ENCODE measurements around the gene PCDH7. TPM values are rescaled to one million over a fixed set of nuclear protein-coding genes. Genes with fewer than 3 reads are reported as not detected.

The PCDH7 gene
- total RNA-seq, 4 donors from 2014 or later, result 12.6 to 55.0 (median 40.0) TPM

DNA sequence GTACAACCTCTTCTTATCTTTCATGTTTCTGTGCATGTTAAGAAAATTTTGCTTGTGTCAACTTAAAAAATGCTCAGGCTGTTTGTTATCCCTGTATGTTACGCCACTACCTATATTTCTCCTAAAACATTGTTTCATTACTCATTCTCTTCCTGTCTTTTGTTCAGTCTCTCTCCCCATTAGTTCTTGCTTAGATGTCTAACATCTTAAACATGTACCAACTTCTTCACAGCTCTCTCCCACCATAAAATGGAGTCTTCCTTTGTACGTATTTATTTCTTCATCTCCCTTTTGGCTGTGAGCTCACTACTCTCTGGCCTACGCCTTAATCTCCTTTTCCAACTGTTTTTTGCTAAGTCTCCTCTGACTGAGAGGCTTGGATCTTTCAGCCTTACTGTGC lies 36.4 kb downstream of the PCDH7 start:
- WGBS, 2 donors, result 96 to 97% methylated on average over 3 of the region's 3 CpGs
- H3K9me3 ChIP-seq, result no peaks in the 10 kb centered on the region
- intact Hi-C loops (cut with DNase I), result no loop called here

DNA sequence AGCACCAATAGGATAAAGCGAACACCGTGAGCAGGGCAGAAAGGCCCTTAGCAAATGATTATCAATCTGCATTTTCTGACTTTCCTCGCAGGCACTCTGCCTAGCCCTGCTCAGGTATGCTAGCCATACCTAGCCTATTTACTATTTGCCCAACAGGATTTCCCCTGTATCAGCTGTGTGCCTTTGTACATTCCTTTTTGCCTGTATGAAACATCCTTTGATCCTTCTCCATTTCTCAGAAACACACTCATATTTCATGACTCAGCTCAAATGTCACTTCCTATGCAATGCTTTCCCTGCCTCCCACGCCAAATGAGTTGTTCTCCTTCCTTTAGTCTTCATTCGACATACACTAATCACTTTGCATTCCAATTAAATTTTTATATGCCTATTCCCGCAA lies 37.2 kb downstream of the PCDH7 start:
- TF ChIP-seq, protein P1, sequence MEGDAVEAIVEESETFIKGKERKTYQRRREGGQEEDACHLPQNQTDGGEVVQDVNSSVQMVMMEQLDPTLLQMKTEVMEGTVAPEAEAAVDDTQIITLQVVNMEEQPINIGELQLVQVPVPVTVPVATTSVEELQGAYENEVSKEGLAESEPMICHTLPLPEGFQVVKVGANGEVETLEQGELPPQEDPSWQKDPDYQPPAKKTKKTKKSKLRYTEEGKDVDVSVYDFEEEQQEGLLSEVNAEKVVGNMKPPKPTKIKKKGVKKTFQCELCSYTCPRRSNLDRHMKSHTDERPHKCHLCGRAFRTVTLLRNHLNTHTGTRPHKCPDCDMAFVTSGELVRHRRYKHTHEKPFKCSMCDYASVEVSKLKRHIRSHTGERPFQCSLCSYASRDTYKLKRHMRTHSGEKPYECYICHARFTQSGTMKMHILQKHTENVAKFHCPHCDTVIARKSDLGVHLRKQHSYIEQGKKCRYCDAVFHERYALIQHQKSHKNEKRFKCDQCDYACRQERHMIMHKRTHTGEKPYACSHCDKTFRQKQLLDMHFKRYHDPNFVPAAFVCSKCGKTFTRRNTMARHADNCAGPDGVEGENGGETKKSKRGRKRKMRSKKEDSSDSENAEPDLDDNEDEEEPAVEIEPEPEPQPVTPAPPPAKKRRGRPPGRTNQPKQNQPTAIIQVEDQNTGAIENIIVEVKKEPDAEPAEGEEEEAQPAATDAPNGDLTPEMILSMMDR (IDR thresholded peaks at IDR 0.05), result no peak
- no peak for TF ChIP-seq POLR2A (IDR thresholded peaks at IDR 0.05)
- Histone ChIP-seq H3K36me3 (no peaks in the 10 kb centered on the region), H3K4me1 (peaks cover 7 to 9% of the 10 kb centered on the region in 2 donors), H3K27ac (no peak overlapping the region), H3K27me3 (no peaks in the 10 kb centered on the region), H3K4me3 (replicated peaks in 1 of 3) (no peak overlapping the region), H3K9me3 (no peaks in the 10 kb centered on the region)
- WGBS, 2 donors, result 87 to 94% methylated on average over 6 of the region's 6 CpGs
- no peak for DNase-seq
- intact Hi-C loops (cut with DNase I), result no loop called here

More for the DNA sequence above, 36.4 kb downstream of the PCDH7 start:
- peaks cover 5 to 9% of the 10 kb centered on the region in 2 donors for H3K4me1 ChIP-seq
- H3K36me3 ChIP-seq, result no peaks in the 10 kb centered on the region
- H3K27ac ChIP-seq, result no peak overlapping the region
- no peak overlapping the region for H3K4me3 ChIP-seq (replicated peaks in 1 of 3)
- DNase-seq, result no peak
- no peaks in the 10 kb centered on the region for H3K27me3 ChIP-seq
- TF ChIP-seq, protein P1 (IDR thresholded peaks at IDR 0.05), result no peak
- no peak for TF ChIP-seq POLR2A (IDR thresholded peaks at IDR 0.05)

DNA sequence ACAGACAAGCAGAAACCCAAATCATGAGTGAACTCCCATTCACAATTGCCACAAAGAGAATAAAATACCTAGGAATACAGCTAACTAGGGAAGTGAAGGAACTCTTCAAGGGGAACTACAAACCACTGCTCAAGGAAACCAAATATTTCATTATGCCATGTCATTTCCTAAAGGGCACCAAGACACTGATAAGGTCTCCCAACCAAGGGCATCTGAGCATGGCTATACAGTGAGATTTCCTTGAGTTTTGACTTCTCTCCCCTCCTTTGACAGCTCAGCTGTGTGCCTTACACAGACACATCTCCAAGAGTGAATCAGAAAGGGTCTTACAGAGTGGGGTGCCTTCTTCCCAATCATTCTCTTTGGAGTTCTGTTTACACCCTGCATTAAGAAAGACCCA lies 40.4 kb downstream of the PCDH7 start:
- intact Hi-C loops (cut with DNase I), result no loop called here
- H3K4me1 ChIP-seq, result peaks cover 9 to 11% of the 10 kb centered on the region in 2 donors
- peak overlapping the region in 2 of 3 donors; percentile 8 to 16 for H3K27ac ChIP-seq

DNA sequence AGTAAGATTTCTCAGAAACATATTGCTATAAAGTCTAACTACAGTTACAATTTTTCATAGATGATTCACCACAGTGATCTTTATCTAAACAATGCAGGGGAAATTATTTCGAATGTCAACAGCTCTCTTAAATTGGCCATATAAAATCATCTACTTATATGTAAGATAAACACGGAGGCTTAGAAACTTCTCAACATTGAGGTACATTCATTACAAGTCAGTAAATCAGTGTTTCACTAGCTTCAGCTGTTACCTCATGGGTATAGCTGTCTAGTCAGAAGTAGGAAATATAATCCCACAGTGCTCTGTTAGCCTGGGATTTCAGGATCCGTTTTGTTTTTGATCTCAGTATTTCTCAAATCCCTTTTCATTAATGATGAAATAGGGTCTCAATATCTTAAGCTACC lies 43.2 kb downstream of the PCDH7 start:
- DNase-seq, result no peak
- Histone ChIP-seq H3K27ac (no peak overlapping the region), H3K36me3 (no peaks in the 10 kb centered on the region), H3K4me1 (peaks cover 9 to 11% of the 10 kb centered on the region in 2 donors), H3K9me3 (no peaks in the 10 kb centered on the region), H3K4me3 (replicated peaks in 1 of 3) (no peak overlapping the region), H3K27me3 (no peaks in the 10 kb centered on the region)
- TF ChIP-seq, protein P1 (IDR thresholded peaks at IDR 0.05), result no peak
- no peak for TF ChIP-seq POLR2A (IDR thresholded peaks at IDR 0.05)
- intact Hi-C loops (cut with DNase I), result no loop called here
- WGBS, 2 donors, result 82 to 83% methylated on average over 3 of the region's 3 CpGs

More for the DNA sequence above, 40.4 kb downstream of the PCDH7 start:
- DNase-seq, result no peak
- H3K4me3 ChIP-seq (replicated peaks in 1 of 3), result no peak overlapping the region
- H3K36me3 ChIP-seq, result no peaks in the 10 kb centered on the region
- TF ChIP-seq, protein P1 (IDR thresholded peaks at IDR 0.05), result no peak
- no peak for TF ChIP-seq POLR2A (IDR thresholded peaks at IDR 0.05)
- H3K9me3 ChIP-seq, result no peaks in the 10 kb centered on the region
- H3K27me3 ChIP-seq, result no peaks in the 10 kb centered on the region

DNA sequence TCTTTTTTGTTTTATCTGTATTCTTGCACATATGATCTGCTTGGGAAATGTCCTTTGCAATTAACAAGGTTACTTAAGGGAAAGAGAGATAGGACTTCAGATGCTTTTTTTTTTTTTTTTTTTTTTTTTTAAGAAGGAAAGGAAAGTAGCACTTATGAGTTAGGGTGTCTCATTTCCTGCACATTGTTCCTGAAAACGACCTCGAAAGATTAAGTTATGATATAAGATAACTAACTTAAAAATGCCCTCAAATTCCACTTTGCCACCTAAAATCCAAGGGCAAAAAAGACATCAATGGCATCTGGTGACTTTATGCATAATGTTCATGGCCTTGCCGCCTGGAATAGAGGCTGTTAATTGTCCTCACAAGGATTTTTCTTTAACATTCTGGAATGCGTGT lies 44.9 kb downstream of the PCDH7 start:
- intact Hi-C loops (cut with DNase I), result no loop called here
- no peak for TF ChIP-seq POLR2A (IDR thresholded peaks at IDR 0.05)
- TF ChIP-seq, protein P1 (IDR thresholded peaks at IDR 0.05), result no peak
- peaks cover 14% of the 10 kb centered on the region in 2 donors for H3K4me1 ChIP-seq
- H3K27me3 ChIP-seq, result no peaks in the 10 kb centered on the region
- H3K9me3 ChIP-seq, result no peaks in the 10 kb centered on the region
- WGBS, 2 donors, result 83 to 85% methylated on average over 4 of the region's 4 CpGs
- H3K27ac ChIP-seq, result no peak overlapping the region
- no peak overlapping the region for H3K4me3 ChIP-seq (replicated peaks in 1 of 3)
- no peaks in the 10 kb centered on the region for H3K36me3 ChIP-seq
- no peak for DNase-seq

Measured in thyroid gland (tissue), 4 donors.